ENCODE results near the gene VAV2. TPM values are rescaled to one million over a fixed set of nuclear protein-coding genes. Genes with fewer than 3 reads are reported as not detected.

VAV2 gene
- total and polyA plus RNA-seq, 8 donors, result 25.3 to 44.1 (median 35.5) TPM

- Histone ChIP-seq H3K4me3 (no peak overlapping the region), H3K36me3 (no peaks in the 10 kb centered on the region), H3K9me3 (no peaks in the 10 kb centered on the region), H3K27me3 (peaks cover 0 to 5% of the 10 kb centered on the region in 2 donors), H3K27ac (no peak overlapping the region), H3K4me1 (peaks cover 0 to 13% of the 10 kb centered on the region in 2 donors)
- intact Hi-C loops (cut with DNase I), result no loop called here
- no peak for TF ChIP-seq CTCF (IDR thresholded peaks at IDR 0.05)
- ATAC-seq (no peak), DNase-seq (no peak)
These were observed 249.9 kb downstream of the VAV2 start for GRCh38 chr9:133742251-133742650.

GRCh38 chr9:133741716-133742115 is 250.4 kb downstream of the VAV2 start:
- H3K27ac ChIP-seq, result no peak overlapping the region
- no peak for TF ChIP-seq CTCF (IDR thresholded peaks at IDR 0.05)
- DNase-seq, result no peak
- intact Hi-C loops (cut with DNase I), result no loop called here
- no peaks in the 10 kb centered on the region for H3K27me3 ChIP-seq
- no peak overlapping the region for H3K4me3 ChIP-seq
- no peak for ATAC-seq
- H3K36me3 ChIP-seq, result no peaks in the 10 kb centered on the region
- peaks cover 0 to 13% of the 10 kb centered on the region in 2 donors for H3K4me1 ChIP-seq
- H3K9me3 ChIP-seq, result no peaks in the 10 kb centered on the region

GRCh38 chr9:133740911-133741310 is 251.2 kb downstream of the VAV2 start:
- DNase-seq, result no peak
- TF ChIP-seq CTCF (IDR thresholded peaks at IDR 0.05), result no peak
- H3K27me3 ChIP-seq, result no peaks in the 10 kb centered on the region
- intact Hi-C loops (cut with DNase I), result no loop called here
- no peaks in the 10 kb centered on the region for H3K9me3 ChIP-seq
- H3K4me1 ChIP-seq, result peaks cover 0 to 13% of the 10 kb centered on the region in 2 donors
- no peak overlapping the region for H3K27ac ChIP-seq
- no peaks in the 10 kb centered on the region for H3K36me3 ChIP-seq
- H3K4me3 ChIP-seq, result no peak overlapping the region
- ATAC-seq, result no peak

GRCh38 chr9:133739408-133740280 is 252.5 kb downstream of the VAV2 start:
- intact Hi-C loops (cut with DNase I), result no loop called here
- no peak for TF ChIP-seq CTCF (IDR thresholded peaks at IDR 0.05)
- no peak for ATAC-seq
- H3K36me3 ChIP-seq, result no peaks in the 10 kb centered on the region
- no peaks in the 10 kb centered on the region for H3K9me3 ChIP-seq
- H3K27ac ChIP-seq, result no peak overlapping the region
- peak in 1 of 4 donors; percentile 67 for DNase-seq
- H3K4me3 ChIP-seq, result no peak overlapping the region
- peaks cover 0 to 13% of the 10 kb centered on the region in 2 donors for H3K4me1 ChIP-seq
- H3K27me3 ChIP-seq, result peaks cover 0 to 5% of the 10 kb centered on the region in 2 donors

GRCh38 chr9:133738640-133739225 is 253.4 kb downstream of the VAV2 start:
- Histone ChIP-seq H3K4me3 (peak overlapping the region in 1 of 2 donors; percentile 42), H3K36me3 (no peaks in the 10 kb centered on the region), H3K27ac (no peak overlapping the region), H3K27me3 (peaks cover 0 to 8% of the 10 kb centered on the region in 2 donors), H3K4me1 (peaks cover 0 to 13% of the 10 kb centered on the region in 2 donors), H3K9me3 (no peaks in the 10 kb centered on the region)
- intact Hi-C loops (cut with DNase I), result no loop called here
- no peak for TF ChIP-seq CTCF (IDR thresholded peaks at IDR 0.05)
- no peak for ATAC-seq
- peak in 1 of 4 donors; percentile 71 for DNase-seq

Data from left lung (tissue), 10 donors.